HG03064 (cell line): Measurements from ENCODE around the gene CITED2.
A peak's percentile ranks its signal among the peaks of the same experiment; 100 is the strongest.
"Not testable (repeated sequence)": the region's sequence is repeated elsewhere in the genome, so short reads cannot be mapped to it uniquely, and the experiment has no call there.

Experiments used
- ATAC-seq: cut with Tn5 transposase; IDR thresholded peaks from one replicate; pipeline ENCODE4 v1.9.1; 2021; ENCODE audit warnings: low read depth; ENCODE audit not compliant: unreplicated experiment

Gene CITED2, protein sequence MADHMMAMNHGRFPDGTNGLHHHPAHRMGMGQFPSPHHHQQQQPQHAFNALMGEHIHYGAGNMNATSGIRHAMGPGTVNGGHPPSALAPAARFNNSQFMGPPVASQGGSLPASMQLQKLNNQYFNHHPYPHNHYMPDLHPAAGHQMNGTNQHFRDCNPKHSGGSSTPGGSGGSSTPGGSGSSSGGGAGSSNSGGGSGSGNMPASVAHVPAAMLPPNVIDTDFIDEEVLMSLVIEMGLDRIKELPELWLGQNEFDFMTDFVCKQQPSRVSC

DNA sequence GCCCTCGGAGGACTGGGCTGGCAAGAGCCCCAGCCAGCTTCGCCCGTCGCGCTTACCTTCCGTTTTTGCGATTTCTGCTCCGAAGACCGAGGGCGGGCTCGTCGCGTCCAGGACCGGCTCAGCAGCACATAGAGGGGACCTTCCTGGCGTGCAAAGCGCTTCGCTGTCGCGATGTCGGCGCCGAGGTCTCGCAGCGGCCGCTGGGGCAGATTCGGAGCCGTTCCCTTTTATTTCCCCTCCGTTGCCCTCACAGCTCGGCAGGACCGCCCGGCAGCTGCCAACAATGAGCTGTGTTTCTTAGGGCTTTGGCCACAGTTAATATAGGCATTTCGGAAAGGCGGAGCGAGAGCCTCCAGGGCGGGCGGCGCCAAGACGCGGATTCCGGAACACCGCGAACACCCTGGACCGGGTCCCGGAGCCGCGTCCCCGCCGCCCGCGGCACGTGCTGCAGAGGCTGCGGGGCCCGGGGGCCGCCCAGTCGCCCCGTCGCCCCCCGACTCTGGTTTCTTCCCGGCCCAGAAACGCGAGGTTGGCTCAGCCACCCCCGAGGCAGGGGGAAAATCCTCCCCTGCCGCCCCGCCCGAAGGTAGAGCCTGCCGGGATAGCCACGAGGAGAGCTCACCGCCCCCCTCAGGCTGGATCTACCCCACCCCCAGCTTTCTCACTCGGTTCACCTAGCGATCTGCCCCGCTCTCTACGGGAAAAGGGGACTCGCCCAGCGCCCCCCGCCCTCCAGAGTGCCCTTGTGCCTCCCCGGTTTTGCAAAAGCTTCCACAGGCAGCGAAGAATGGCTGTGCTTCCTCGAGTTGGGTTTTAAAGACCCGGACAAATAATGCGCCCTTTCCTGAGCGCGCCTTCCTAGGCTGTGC is at the start of gene CITED2:
Gene CITED2 (minus strand): TSS at position 292 of the 869 bp plus-strand sequence. CDS start 704 bp downstream, outside the sequence.
- ATAC-seq = peak; percentile 69

DNA sequence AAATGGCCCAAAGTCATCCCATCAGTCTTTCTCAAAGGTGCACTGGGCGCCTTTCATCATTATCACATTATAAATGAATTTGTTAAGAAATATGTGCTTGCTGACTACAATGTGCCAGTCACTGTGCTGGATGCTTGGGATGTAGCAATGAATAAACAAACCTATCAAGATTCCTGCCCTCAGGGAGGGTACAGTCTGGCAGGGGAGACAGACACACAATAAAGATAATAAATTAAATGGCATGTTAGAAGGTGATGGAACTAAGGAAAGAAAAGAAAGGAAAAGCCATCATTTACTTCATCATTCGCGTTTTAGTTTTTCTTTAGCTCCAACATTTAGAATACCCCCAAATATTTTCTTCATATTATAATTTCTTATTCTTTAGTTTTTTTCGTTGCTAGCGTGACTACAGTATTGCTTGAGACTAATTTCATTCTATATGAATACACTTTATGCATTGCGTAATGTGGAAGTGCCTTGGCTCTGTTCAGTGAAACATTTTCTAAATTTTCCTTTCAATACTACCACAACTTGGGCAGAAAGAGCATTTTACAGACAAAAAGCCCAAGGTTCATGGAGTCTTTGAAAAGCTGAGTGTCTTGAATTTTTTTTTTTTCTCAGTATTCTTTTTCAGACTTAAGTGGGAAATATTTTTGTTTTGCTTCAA is 48.7 kb upstream of the CITED2 start:
- ATAC-seq = no peak

DNA sequence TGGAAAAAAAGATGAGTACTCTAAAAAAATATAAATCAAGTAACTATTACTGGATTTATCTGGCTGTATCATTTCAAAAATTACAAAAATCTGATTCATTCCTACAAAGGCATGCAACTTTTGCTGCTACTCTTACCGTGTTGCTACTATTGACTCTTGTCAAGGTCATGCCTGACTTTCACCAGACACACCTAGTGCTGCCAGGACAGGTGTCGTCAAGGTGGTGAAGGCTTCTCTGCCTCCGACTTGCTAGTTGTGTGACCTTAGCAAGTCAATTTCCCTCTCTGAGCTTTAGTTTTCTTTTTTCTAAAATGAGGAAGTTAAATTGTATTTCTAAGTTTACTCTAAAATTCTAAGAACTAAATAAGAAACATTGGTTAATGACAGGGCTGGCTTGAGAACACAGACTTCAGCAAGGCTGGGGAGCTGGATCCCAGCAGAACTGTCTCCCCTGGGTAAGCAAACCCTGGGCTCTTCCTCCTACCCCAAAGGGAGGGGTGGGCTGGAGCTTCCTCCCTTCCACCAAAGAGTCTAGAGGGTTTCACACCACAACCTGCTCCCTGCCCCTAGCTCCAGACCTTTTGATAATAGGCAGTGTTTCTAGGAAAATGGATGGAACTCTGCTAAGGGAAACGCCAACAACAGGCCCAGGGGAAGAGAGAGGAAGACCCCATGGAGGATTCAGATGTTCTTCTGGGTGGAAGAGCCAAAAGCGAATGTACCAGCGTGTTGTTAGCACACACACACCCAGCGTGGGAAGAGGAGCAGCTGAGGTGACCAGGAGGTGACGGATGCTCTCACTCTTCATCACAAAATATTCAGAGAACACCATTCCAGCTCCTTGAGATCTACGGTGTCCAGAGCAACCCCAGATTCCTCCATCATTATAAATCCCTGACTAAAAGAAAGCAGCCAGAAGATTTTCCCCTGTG is 47.9 kb upstream of the CITED2 start:
- ATAC-seq = no peak

DNA sequence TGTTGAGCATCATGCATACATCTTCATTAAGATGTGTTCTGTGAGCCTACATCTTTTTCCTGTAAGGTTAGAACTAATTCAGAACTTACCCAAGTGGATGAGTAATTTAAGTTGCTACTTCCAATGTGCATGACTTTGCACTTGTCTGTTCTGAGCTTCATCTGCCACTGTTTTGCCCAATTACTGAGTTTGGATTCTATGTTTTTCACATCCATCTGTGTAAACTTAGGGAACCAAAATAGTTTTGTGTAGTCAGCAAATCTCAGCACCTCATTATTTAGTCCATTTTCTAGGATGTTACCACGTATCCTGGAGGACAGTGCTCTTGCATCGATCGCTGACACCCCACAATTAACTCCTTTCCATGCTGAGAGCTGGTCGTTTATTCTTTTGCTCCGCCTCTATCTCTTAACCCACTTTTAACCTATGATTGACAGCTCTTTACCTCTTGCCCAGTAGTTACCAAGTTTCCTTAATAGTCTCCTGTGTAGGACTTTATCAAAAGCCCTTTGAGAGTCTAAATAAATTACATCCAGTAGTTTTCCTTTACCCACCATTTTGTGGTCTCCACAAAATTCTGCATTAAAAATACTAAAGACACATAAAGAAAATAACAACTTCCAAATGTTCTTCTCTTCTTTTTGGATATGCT is 44.2 kb upstream of the CITED2 start:
- no peak for ATAC-seq

DNA sequence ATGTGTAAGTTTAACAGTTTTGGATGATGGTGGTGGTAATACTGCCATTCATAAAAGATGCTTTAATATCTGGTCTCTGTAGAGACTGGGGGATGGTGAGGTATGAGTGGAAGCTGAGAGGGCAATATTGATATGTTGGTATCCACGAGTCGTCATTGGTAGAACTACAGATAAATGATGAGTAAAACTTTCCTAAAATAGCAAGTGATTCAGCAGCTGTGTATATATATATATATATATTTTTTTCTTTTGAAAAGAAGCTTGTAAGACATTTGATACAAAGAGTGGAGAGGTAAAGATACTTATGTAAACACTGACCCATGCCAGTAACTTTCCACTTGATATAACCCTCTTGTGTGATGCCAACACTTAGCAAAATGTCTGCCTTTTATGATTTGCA is 41.7 kb upstream of the CITED2 start:
- no peak for ATAC-seq

DNA sequence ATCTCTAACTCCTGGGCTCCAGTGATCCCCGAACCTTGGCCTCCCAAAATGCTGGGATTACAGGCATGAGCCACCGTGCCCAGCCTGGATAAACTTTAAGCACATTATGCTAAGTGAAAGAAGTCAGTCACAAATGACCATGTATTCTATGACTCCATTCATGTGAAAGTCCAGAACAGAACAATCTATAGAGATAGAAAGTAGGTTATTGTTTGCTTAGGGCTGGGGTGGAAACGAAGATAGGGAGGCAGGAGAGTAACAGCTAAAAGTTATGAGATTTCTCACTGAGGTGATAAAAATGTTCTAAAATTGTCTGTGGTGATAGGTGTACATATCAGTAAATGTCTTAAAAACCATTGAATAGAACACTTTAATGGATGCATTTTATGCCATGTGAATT is 40.9 kb upstream of the CITED2 start:
- no peak for ATAC-seq

DNA sequence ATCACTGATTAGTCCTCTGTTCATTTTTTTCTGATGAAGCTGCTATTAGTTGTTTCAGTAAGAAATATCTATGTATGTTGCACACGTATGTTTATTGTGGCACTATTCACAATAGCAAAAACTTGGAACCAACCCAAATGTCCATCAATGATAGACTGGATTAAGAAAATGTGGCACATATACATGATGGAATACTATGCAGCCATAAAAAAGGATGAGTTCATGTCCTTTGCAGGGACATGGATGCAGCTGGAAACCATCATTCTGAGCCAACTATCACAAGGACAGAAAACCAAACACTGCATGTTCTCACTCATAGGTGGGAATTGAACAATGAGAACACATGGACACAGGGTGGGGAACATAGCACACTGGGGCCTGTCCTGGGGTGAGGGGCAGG is 37.7 kb upstream of the CITED2 start:
- not testable (repeated sequence) for ATAC-seq

DNA sequence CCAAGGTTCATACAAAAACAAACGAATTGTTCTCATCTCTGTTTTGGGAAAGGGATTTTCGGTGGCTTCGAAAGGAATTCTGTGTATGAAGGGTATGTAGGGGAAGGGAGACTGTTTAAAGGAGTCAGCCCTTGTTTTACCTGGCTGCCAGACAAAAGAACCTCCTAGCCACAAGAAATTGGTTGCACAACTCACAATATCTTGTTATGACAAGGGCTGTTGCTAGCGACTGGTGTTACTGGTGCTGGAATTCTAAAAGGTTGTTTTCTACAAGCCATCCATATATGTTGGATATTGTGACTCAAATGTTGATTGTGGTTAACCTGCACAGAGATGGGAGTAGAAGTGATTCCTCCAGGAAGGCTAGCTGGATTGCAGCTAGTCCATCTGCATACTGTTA is 34.6 kb upstream of the CITED2 start:
- ATAC-seq = no peak

DNA sequence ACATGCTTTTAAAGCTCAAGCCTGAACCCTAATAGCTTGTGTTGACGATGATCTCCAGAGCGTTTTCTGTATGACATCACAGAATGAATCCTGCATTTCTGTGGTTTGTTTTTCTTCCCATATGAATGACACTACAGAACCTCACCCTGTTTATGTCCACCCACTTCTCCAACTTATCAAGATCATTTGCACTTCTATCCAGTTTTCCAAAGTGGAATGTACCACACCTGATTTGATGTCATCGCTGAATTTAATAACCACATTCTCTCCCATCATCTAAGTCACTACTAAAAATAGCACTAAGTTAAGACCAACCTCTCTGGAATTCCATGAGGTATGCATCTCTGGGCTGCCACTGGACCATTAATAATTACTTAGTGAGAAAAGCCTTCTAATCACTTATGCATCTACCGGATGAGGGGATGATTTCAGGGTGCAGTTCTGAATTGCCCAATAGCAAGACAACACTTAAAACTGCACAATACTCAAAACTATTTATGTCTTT is 33.3 kb upstream of the CITED2 start:
- ATAC-seq = no peak

DNA sequence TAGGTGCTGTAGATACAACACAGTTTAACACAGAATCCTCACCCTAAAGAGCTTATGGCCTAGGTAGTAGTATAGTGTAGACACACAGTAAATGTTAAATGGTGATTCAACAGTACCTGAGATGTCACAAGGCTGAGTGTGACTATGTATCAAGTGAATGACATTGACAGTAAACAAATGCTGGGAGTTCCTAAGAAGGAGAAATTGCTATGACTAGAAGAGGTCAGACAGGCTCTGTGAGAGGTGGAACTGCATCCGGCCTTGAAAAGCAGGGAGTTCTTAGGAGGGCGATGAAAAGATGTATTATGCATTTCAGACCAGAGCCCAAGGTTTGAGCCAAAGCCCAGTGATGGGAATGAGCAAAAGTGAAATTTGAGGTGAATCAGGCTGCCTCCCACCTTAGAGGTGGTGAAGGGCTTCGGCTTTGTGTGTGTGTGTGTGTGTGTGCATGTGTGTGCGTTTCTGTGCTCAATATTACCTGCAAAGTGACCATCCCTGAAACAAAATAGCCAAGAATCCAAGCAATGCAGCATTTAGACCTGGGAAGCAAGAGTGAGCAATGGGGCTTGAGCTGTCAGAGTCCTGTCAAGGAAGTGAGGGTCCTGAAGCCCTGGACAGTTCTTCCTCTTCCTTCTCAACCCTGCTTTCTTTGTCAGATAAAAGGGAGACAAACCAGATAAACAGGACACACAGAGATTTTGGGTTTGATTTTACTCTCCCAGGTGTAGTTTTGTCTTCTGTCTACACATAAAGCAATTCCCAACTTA is 32.3 kb upstream of the CITED2 start:
- no peak for ATAC-seq

DNA sequence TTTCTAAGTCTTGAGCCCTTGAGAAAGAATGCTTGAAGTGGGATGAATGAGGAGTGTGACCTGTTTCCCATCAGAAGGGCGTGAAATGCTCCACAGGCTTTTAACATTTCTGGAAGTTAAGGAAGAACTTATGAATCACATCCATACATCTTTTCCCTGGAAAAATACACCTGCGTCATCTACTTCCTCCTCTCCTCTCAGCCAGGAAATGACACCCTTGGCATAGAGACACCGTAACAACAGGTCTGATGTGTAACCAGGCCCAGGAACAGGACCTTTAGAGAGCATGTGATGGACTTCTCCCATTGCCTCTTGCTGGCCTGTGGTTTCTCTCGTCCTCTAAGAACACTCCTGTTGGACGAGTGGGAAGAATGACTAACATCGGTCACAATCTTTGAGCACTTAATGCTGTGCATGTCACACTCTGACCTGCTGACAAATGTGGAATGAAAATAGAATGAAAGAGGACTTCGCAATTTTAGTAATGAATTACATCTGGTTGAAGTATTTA is 28.5 kb upstream of the CITED2 start:
- ATAC-seq = no peak

DNA sequence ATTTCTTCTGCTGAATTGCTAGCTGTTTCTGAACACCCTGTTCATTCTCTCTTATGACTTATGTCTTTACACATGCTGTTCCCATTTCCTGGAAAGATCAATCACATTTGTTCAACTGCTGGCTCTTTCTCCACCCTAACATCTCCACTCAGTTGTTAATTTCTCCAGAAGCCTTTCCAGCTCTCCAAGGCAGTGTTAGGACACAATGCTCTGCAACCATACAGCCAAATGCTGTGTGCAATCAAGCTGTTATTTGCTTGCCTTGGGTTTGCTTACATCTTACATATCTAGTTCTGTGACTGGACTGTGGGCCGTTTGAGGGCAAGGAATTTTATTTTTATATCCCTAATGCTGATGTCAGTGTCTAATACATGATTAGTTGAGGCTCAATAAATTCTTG is 24.2 kb upstream of the CITED2 start:
- ATAC-seq = no peak

DNA sequence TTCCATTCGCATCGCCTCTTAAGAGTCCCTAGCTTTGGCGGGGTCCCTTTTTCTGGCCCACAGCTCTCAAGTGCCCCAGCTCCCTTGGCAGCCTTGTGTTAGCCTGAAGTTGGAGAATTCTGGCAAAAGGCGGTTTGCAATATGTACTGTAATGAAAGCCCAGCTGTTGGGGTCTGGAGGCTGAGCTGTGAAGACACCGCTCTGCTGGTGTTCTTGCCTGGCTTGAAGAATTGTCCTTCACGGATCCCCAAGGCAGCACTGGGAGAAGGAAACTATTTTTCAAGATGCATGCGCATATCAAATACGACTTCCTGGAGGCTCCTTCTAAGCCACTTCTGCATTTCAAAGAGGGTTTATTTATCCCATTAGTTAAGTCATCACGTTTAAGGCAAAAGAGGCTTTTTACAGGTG is 21.4 kb upstream of the CITED2 start:
- ATAC-seq = no peak

DNA sequence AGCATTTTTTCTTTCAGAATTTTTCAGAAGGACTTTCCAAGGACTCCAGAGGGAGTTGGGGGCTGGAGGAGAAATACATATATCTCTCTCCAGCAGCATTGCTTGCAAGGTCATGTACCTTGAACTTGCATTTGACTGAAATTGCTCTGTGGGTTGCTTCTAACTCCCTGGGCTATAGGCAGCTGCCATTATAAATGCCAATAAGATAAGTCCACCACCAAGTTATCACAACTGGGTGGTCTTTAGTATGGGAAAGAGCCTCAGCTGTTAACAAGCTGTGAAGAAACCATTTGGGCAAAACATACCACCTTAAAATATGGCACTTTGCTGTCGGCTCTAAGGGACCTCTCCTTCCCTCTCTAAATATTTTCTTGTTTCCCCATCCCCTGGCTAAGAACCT is 20.9 kb upstream of the CITED2 start:
- ATAC-seq = no peak

DNA sequence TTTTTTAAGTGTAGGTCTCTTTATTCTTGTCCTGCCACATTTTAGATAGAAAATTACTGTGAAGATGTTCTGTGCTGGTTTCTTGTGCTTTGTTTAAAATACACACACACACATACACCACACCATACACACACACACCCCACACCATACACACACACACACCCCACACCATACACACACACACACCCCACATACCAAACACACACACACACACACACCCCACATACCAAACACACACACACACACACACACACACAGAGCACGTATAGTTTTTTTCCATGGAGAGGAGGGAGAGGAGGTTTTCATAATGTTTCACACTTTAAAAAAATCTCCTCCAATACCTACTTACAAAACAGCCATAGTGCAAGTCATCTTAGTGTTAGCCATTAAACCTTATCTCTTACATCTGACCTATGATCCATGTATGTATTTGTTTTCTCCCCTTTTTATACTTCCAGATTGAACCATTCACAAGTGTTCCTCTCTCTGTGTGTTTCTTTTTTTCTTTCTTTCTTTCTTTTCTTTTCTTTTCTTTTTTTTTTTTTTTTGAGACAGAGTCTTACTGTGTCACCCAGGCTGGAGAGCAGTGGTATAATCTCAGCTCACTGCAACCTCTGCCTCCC is 19.7 kb upstream of the CITED2 start:
- no peak for ATAC-seq

DNA sequence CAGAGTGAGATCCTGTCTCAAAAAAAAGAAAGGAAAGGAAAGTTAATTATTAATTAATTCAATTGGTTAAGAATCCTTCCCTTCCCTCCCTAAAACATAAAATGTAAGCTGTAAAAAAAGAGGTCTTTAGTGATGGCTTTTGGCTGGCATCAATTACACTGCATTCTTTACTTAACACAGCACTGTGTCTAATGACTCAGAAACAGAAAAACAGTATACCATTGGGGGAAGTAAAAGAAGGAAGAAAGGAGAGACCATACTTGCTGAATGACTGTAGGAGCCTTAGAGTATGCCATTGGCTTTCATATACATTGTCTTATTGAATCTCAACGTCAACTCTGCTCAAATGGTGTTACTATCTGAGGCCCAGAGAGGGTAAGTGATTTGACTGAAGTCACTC is 18.3 kb upstream of the CITED2 start:
- ATAC-seq = peak; percentile 88

DNA sequence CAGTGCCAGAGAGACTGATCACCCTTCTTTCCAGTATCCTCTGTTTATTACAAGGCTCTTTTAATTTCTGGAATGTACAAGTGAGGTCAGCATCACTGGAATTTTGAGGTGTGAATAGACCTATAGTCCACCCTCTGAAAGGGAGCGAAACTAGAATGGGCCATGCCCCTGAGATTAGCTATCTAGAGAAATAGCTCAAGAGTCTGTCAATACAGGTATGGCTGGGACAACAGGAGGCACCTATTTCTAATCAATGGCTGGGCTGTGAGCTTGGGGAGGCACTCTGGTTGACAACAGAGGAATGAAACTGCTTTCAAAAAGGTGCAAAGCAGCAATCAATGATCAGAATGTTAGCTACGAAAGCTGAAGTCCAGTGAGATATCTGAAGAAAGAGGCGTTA is 17.3 kb upstream of the CITED2 start:
- no peak for ATAC-seq

DNA sequence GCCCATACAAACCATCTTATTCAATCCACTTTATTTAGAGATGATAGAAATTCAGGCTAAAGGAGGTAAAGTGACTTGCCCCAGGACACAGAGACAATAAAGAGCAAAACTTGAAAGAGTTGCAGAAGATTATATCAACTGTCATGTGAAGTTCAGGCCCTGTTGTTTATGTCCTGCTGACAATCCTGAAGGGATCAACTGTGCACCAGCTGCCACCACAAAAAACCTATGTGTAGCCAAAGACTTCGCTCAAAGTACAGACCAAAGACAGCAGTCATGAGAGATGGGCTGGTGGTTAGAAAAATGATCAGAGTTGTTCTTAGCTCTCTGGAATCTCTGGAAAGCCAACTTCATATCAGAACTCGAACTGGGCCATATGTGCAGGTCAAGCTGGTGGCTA is 16.0 kb upstream of the CITED2 start:
- ATAC-seq = no peak
